ENCODE measurements around the gene FOXP1. TPM values are rescaled to one million over a fixed set of nuclear protein-coding genes. Genes with fewer than 3 reads are reported as not detected.

Gene FOXP1
- total RNA-seq, 2 donors from 2014 or later, result 42.1 to 50.0 TPM

- ATAC-seq (no peak), DNase-seq (no peak)
- intact Hi-C loops (cut with DNase I), result no loop called here
These were observed 267.3 kb downstream of the FOXP1 start for GRCh38 chr3:71316066-71316777.

- intact Hi-C loops (cut with DNase I), result no loop called here
- no peak for ATAC-seq
- DNase-seq, result no peak
These were observed 268.1 kb downstream of the FOXP1 start for GRCh38 chr3:71315431-71315830.

- DNase-seq (no peak), ATAC-seq (no peak)
- intact Hi-C loops (cut with DNase I), result no loop called here
These were observed 269.7 kb downstream of the FOXP1 start for GRCh38 chr3:71313844-71314243.

GRCh38 chr3:71312461-71312860 lies 271.1 kb downstream of the FOXP1 start:
- DNase-seq, result no peak
- intact Hi-C loops (cut with DNase I), result no loop called here
- ATAC-seq, result no peak

GRCh38 chr3:71311661-71312046 lies 271.9 kb downstream of the FOXP1 start:
- ATAC-seq, result peak in 1 of 2 donors; percentile 27
- DNase-seq, result no peak
- intact Hi-C loops (cut with DNase I), result no loop called here

GRCh38 chr3:71310980-71311660 lies 272.4 kb downstream of the FOXP1 start:
- intact Hi-C loops (cut with DNase I), result no loop called here
- no peak for DNase-seq
- ATAC-seq, result peak in 1 of 2 donors; percentile 58

- DNase-seq, result peak; percentile 47
- intact Hi-C loops (cut with DNase I), result no loop called here
- ATAC-seq, result peak; percentile 89 to 94
These were observed 273.1 kb downstream of the FOXP1 start for GRCh38 chr3:71310359-71310979.

GRCh38 chr3:71309886-71310285 lies 273.6 kb downstream of the FOXP1 start:
- no peak for ATAC-seq
- no peak for DNase-seq
- intact Hi-C loops (cut with DNase I), result loop anchor here in 1 of 2 donors (5.0 to 10.0 kb wide), 2 partner anchors 245 to 277 kb away; no protein-coding TSS in a partner anchor

GRCh38 chr3:71309342-71309741 lies 274.2 kb downstream of the FOXP1 start:
- intact Hi-C loops (cut with DNase I), result loop anchor here in 1 of 2 donors (5.0 to 10.0 kb wide), 2 partner anchors 245 to 278 kb away; no protein-coding TSS in a partner anchor
- DNase-seq, result no peak
- ATAC-seq, result no peak

- no peak for DNase-seq
- ATAC-seq, result no peak
- intact Hi-C loops (cut with DNase I), result loop anchor here in 1 of 2 donors (5.0 to 10.0 kb wide), 2 partner anchors 244 to 278 kb away; no protein-coding TSS in a partner anchor
These were observed 274.7 kb downstream of the FOXP1 start for GRCh38 chr3:71308836-71309235.

GRCh38 chr3:71307991-71308697 lies 275.4 kb downstream of the FOXP1 start:
- intact Hi-C loops (cut with DNase I), result loop anchor here in 1 of 2 donors (5.0 to 10.0 kb wide), 2 partner anchors 243 to 279 kb away; no protein-coding TSS in a partner anchor
- ATAC-seq (peak in 1 of 2 donors; percentile 9), DNase-seq (no peak)

- DNase-seq, result peak; percentile 38
- ATAC-seq, result peak; percentile 84 to 91
- intact Hi-C loops (cut with DNase I), result loop anchor here in 1 of 2 donors (5.0 to 10.0 kb wide), 2 partner anchors 241 to 282 kb away; no protein-coding TSS in a partner anchor
These were observed 278.0 kb downstream of the FOXP1 start for GRCh38 chr3:71305231-71306206.

GRCh38 chr3:71304684-71305083 lies 278.8 kb downstream of the FOXP1 start:
- ATAC-seq (peak; percentile 62 to 79), DNase-seq (no peak)
- intact Hi-C loops (cut with DNase I), result loop anchor here in 1 of 2 donors (5.0 to 10.0 kb wide), 3 partner anchors 240 to 297 kb away; no protein-coding TSS in a partner anchor

- DNase-seq, result no peak
- no peak for ATAC-seq
- intact Hi-C loops (cut with DNase I), result loop anchor here in 1 of 2 donors (5.0 to 10.0 kb wide), 2 partner anchors 239 to 297 kb away; no protein-coding TSS in a partner anchor
These were observed 279.3 kb downstream of the FOXP1 start for GRCh38 chr3:71304247-71304646.

GRCh38 chr3:71303627-71304200 lies 279.8 kb downstream of the FOXP1 start:
- no peak for DNase-seq

GRCh38 chr3:71302604-71303003 lies 280.9 kb downstream of the FOXP1 start:
- intact Hi-C loops (cut with DNase I), result loop anchor here in 1 of 2 donors (5.0 to 10.0 kb wide), 2 partner anchors 238 to 295 kb away; no protein-coding TSS in a partner anchor
- ATAC-seq (no peak), DNase-seq (no peak)

More at GRCh38 chr3:71303627-71304200, 279.8 kb downstream of the FOXP1 start:
- ATAC-seq, result no peak
- intact Hi-C loops (cut with DNase I), result loop anchor here in 1 of 2 donors (5.0 to 10.0 kb wide), 2 partner anchors 239 to 296 kb away; no protein-coding TSS in a partner anchor

- intact Hi-C loops (cut with DNase I), result loop anchor here in 1 of 2 donors (5.0 to 10.0 kb wide), 2 partner anchors 236 to 294 kb away; no protein-coding TSS in a partner anchor
- ATAC-seq (no peak), DNase-seq (no peak)
These were observed 282.6 kb downstream of the FOXP1 start for GRCh38 chr3:71300951-71301393.

Data from left cardiac atrium (tissue), 4 donors.